AG08395 (cell line): ENCODE data around the gene RNF130.

ENCODE experiments used
- DNase-seq: peaks from one replicate; pipeline ENCODE4 v3.0.0; 2012; ENCODE audit warnings: mixed read lengths, low spot score

The RNF130 gene

GRCh38 chr5:180056153-180056552, 15.4 kb downstream of the RNF130 start:
- DNase-seq: no peak

- no peak for DNase-seq
Observed at GRCh38 chr5:180054226-180054625, 17.3 kb downstream of the RNF130 start.

GRCh38 chr5:180053061-180053602, 18.4 kb downstream of the RNF130 start:
- no peak for DNase-seq

GRCh38 chr5:180052211-180052818, 19.2 kb downstream of the RNF130 start:
- no peak for DNase-seq

- no peak for DNase-seq
Observed at GRCh38 chr5:180050121-180050940, 21.2 kb downstream of the RNF130 start.

- no peak for DNase-seq
Observed at GRCh38 chr5:180049185-180049548, 22.4 kb downstream of the RNF130 start.

GRCh38 chr5:180047667-180048066, 23.9 kb downstream of the RNF130 start:
- no peak for DNase-seq

GRCh38 chr5:180046656-180047055, 24.9 kb downstream of the RNF130 start:
- DNase-seq: no peak

GRCh38 chr5:180045889-180046499, 25.6 kb downstream of the RNF130 start:
- DNase-seq: no peak

- no peak for DNase-seq
Observed at GRCh38 chr5:180043377-180043776, 28.2 kb downstream of the RNF130 start.

GRCh38 chr5:180041301-180042274, 30.0 kb downstream of the RNF130 start:
- no peak for DNase-seq

GRCh38 chr5:180040287-180041214, 31.0 kb downstream of the RNF130 start:
- DNase-seq: no peak

- DNase-seq: no peak
Observed at GRCh38 chr5:180035206-180035931, 36.2 kb downstream of the RNF130 start.

GRCh38 chr5:180034564-180034963, 37.0 kb downstream of the RNF130 start:
- no peak for DNase-seq

- no peak for DNase-seq
Observed at GRCh38 chr5:180027459-180028089, 44.0 kb downstream of the RNF130 start.

- DNase-seq: no peak
Observed at GRCh38 chr5:180026734-180027458, 44.7 kb downstream of the RNF130 start.

- no peak for DNase-seq
Observed at GRCh38 chr5:180026320-180026719, 45.2 kb downstream of the RNF130 start.

GRCh38 chr5:180021900-180022299, 49.7 kb downstream of the RNF130 start:
- DNase-seq: no peak

- DNase-seq: no peak
Observed at GRCh38 chr5:180020176-180020575, 51.4 kb downstream of the RNF130 start.
